Measurements from ENCODE around the gene PLP1.

GRCh38 chrX:103806862-103807474 lies 30.3 kb downstream of the PLP1 start:
- TF ChIP-seq, protein P1, sequence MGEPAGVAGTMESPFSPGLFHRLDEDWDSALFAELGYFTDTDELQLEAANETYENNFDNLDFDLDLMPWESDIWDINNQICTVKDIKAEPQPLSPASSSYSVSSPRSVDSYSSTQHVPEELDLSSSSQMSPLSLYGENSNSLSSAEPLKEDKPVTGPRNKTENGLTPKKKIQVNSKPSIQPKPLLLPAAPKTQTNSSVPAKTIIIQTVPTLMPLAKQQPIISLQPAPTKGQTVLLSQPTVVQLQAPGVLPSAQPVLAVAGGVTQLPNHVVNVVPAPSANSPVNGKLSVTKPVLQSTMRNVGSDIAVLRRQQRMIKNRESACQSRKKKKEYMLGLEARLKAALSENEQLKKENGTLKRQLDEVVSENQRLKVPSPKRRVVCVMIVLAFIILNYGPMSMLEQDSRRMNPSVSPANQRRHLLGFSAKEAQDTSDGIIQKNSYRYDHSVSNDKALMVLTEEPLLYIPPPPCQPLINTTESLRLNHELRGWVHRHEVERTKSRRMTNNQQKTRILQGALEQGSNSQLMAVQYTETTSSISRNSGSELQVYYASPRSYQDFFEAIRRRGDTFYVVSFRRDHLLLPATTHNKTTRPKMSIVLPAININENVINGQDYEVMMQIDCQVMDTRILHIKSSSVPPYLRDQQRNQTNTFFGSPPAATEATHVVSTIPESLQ (CRISPR knock-in tag; IDR thresholded peaks at IDR 0.05), result no peak
- TF ChIP-seq, protein P2, sequence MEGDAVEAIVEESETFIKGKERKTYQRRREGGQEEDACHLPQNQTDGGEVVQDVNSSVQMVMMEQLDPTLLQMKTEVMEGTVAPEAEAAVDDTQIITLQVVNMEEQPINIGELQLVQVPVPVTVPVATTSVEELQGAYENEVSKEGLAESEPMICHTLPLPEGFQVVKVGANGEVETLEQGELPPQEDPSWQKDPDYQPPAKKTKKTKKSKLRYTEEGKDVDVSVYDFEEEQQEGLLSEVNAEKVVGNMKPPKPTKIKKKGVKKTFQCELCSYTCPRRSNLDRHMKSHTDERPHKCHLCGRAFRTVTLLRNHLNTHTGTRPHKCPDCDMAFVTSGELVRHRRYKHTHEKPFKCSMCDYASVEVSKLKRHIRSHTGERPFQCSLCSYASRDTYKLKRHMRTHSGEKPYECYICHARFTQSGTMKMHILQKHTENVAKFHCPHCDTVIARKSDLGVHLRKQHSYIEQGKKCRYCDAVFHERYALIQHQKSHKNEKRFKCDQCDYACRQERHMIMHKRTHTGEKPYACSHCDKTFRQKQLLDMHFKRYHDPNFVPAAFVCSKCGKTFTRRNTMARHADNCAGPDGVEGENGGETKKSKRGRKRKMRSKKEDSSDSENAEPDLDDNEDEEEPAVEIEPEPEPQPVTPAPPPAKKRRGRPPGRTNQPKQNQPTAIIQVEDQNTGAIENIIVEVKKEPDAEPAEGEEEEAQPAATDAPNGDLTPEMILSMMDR (IDR thresholded peaks at IDR 0.05), result no peak
- TF ChIP-seq NR3C1 (CRISPR knock-in tag; conservative IDR thresholded peaks at IDR 0.05; ENCODE audit: low read depth) (no peak), ATF3 (CRISPR knock-in tag; conservative IDR thresholded peaks at IDR 0.05) (no peak), CREM (CRISPR knock-in tag; IDR thresholded peaks at IDR 0.05) (no peak), USF1 (CRISPR knock-in tag; IDR thresholded peaks at IDR 0.05) (no peak), ERG (CRISPR knock-in tag; IDR thresholded peaks at IDR 0.05) (no peak), JUN (CRISPR knock-in tag; IDR thresholded peaks at IDR 0.05) (no peak), ATF1 (CRISPR knock-in tag; IDR thresholded peaks at IDR 0.05) (no peak)
- TF ChIP-seq, protein P3, sequence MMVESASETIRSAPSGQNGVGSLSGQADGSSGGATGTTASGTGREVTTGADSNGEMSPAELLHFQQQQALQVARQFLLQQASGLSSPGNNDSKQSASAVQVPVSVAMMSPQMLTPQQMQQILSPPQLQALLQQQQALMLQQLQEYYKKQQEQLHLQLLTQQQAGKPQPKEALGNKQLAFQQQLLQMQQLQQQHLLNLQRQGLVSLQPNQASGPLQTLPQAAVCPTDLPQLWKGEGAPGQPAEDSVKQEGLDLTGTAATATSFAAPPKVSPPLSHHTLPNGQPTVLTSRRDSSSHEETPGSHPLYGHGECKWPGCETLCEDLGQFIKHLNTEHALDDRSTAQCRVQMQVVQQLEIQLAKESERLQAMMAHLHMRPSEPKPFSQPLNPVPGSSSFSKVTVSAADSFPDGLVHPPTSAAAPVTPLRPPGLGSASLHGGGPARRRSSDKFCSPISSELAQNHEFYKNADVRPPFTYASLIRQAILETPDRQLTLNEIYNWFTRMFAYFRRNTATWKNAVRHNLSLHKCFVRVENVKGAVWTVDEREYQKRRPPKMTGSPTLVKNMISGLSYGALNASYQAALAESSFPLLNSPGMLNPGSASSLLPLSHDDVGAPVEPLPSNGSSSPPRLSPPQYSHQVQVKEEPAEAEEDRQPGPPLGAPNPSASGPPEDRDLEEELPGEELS (CRISPR knock-in tag; IDR thresholded peaks at IDR 0.05), result no peak

Measured in WTC11 (cell line).